Heart left ventricle (tissue), 16 donors: Measurements from ENCODE around the gene ZMIZ1. TPM values are rescaled to one million over a fixed set of nuclear protein-coding genes. Genes with fewer than 3 reads are reported as not detected.

Experiments used
- ATAC-seq, 4 donors: fragments of 200-7000 bp; cut with Tn5 transposase; one replicate each; pipeline ENCODE4 v1.9.1; 2020 to 2022; ENCODE audit warnings: moderate library complexity in 4 of 4, mild to moderate bottlenecking in 3 of 4, moderate number of reproducible peaks in 1 of 4
- DNase-seq, 5 donors: peaks; one replicate each; pipeline ENCODE4 v3.0.0-alpha.2; 2020
- H3K27ac ChIP-seq, 12 donors: fragments of 200-600 bp; sonication (generic) in 4 of 12; one replicate each; pipeline versions ENCODE4 v1.5.0 to v1.8.0; 2016 to 2022; ENCODE audit warnings: mild to moderate bottlenecking in 2 of 12
- H3K27me3 ChIP-seq, 9 donors: fragments of 200-600 bp; sonication (generic) in 2 of 9; one replicate each; pipeline versions ENCODE4 v1.5.1 to v1.8.0; 2016 to 2022; ENCODE audit warnings: mild to moderate bottlenecking in 3 of 9
- H3K36me3 ChIP-seq, 9 donors: fragments of 200-600 bp; sonication (generic) in 2 of 9; one replicate each; pipeline versions ENCODE4 v1.5.0 to v1.8.0; 2018 to 2022; ENCODE audit warnings: mild to moderate bottlenecking in 2 of 9
- H3K4me1 ChIP-seq, 12 donors: fragments of 200-600 bp; sonication (generic) in 4 of 12; one replicate each; pipeline versions ENCODE4 v1.5.0 to v1.8.0; 2016 to 2022; ENCODE audit warnings: mild to moderate bottlenecking in 3 of 12
- H3K4me3 ChIP-seq, 12 donors: fragments of 200-600 bp; sonication (generic) in 4 of 12; one replicate each; pipeline versions ENCODE4 v1.5.0 to v1.8.0; 2017 to 2022; ENCODE audit warnings: mild to moderate bottlenecking in 9 of 12, moderate library complexity in 4 of 12
- H3K9me3 ChIP-seq, 12 donors: fragments of 200-600 bp; sonication (generic) in 4 of 12; one replicate each; pipeline versions ENCODE4 v1.5.0 to v1.8.0; 2016 to 2022; ENCODE audit warnings: mild to moderate bottlenecking in 1 of 12
- POLR2A ChIP-seq, 2 donors: fragments of 450-650 bp; IDR thresholded peaks; one replicate each; pipeline ENCODE4 v1.6.1; 2017; ENCODE audit warnings: antibody characterized with exemption in 2 of 2, mild to moderate bottlenecking in 2 of 2, moderate library complexity in 2 of 2
- WGBS, 4 donors: extraction: QIAGEN DNeasy Blood & Tissue Kit in 2 of 4; methylation state at CpG; one replicate each; pipeline versions ENCODE4 v1.1.5 to v1.1.7; 2013 to 2018; 5-methylcytosine and 5-hydroxymethylcytosine counted together
- intact Hi-C, 10 donors: fragments of 100-400 bp; cut with DNase I; formaldehyde crosslinking; loops; one replicate each; pipeline versions ENCODE4 v1.11.1 to v1.14.2; 2022
- polyA plus RNA-seq, 2 donors: library from polyadenylated mRNA; stranded (reverse); fragments of 200-250 nt; gene quantifications; one replicate each; pipeline ENCODE4 v1.2.3, GENCODE V29; 2013
- total RNA-seq, 9 donors: library from RNA; depleted of rRNA in 2 of 9; stranded (reverse); fragments of >200 nt in 2 of 9; fragmentation: NEBNext Ultra II Directional in 3 of 9; extraction: Animal tissue kit (Norgen Biotek cat#: 25700) in 3 of 9; gene quantifications; one replicate each; pipeline versions ENCODE4 v1.1.0 to v1.2.4, GENCODE V29; 2016 to 2023
- TF ChIP-seq, protein P1 (sequence below), 12 donors: fragments of 200-600 bp; sonication (generic) in 4 of 12; IDR thresholded peaks; one replicate each; pipeline versions ENCODE4 v1.5.0 to v1.8.0; 2018 to 2022; ENCODE audit warnings: antibody characterized with exemption in 12 of 12, mild to moderate bottlenecking in 5 of 12
- donor health status: ischemic (EF 13 %, LVEDD 7.1; RV severe dilation, severe dysfunction).
- donor health status: healthy with polysubstance abuse.
- donor health status: DM: no; HTN: yes; CAD: no.
- donor health status: DM: no; HTN: no; CAD: no.
- donor health status: ischemic (EF 25% LVEDD 6.9; RV normal size, moderate dysfunction).
- donor health status: ischemic (EF 25% LVEDD 5.7; RV mildly dilated, moderate dysfunction).
- donor health status: healthy.
- donor health status: DM: yes; HTN: yes; CAD: no.
- donor health status: ischemic (EF 35%, LVEDD 5.7; RV mildly dilated, moderate dysfunction).
- donor health status: nonischemic (EF 11% LVEDD 7.7; RV severe dilation, severe dysfunction).
- donor health status: DM: yes; HTN: yes; CAD: no.
- donor health status: PGD.
- donor health status: ischemic (EF 29% LVEDD 5.4; RV normal size, mild dysfunction).
- donor health status: nonischemic (EF 23%, LVEDD 6.1; RV moderate dilation, normal function).

The ZMIZ1 gene
- total and polyA plus RNA-seq, 11 donors, result 19.7 to 75.4 (median 49.2) TPM

DNA sequence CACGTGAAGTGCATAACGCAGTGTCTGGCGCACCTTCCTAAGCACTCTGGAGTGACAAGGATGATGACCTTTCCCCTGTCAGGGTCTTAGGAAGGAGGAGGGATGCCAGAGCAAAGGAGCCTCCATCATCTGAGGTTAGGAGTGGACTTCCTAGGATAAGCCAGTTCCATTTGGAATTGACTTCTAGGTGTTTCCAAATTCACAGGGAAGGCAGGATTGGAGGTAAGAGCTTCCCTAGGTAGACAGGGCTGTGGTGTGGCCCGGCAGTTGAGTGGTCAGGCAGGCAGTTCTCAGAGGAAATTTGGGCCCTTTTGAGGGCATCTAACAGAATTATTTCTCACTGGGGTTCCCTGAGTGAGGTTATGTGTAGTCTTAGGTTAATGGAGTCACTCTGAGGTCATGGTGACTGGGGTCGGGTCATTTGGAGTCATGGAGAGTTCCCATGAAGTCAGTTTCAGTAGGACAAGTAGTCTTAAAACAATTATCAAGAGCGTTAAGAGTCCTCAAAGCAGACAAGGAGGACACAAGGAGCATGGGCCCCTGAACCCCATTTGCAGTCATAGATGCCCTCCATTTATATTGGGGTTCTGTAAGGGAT is 286.8 kb downstream of the ZMIZ1 start:
- no peak overlapping the region for H3K27ac ChIP-seq
- 81 to 88% (median 86%) methylated on average over 6 of the region's 6 CpGs for WGBS, 4 donors
- peaks cover 0 to 45% (median 0%) of the 10 kb centered on the region in 12 donors for H3K4me1 ChIP-seq
- TF ChIP-seq, protein P1, sequence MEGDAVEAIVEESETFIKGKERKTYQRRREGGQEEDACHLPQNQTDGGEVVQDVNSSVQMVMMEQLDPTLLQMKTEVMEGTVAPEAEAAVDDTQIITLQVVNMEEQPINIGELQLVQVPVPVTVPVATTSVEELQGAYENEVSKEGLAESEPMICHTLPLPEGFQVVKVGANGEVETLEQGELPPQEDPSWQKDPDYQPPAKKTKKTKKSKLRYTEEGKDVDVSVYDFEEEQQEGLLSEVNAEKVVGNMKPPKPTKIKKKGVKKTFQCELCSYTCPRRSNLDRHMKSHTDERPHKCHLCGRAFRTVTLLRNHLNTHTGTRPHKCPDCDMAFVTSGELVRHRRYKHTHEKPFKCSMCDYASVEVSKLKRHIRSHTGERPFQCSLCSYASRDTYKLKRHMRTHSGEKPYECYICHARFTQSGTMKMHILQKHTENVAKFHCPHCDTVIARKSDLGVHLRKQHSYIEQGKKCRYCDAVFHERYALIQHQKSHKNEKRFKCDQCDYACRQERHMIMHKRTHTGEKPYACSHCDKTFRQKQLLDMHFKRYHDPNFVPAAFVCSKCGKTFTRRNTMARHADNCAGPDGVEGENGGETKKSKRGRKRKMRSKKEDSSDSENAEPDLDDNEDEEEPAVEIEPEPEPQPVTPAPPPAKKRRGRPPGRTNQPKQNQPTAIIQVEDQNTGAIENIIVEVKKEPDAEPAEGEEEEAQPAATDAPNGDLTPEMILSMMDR (IDR thresholded peaks at IDR 0.05), result no peak
- TF ChIP-seq POLR2A (IDR thresholded peaks at IDR 0.05), result no peak
- no peaks in the 10 kb centered on the region for H3K9me3 ChIP-seq
- H3K36me3 ChIP-seq, result peaks cover 2 to 62% (median 53%) of the 10 kb centered on the region in 9 donors
- no peaks in the 10 kb centered on the region for H3K27me3 ChIP-seq
- no peak for DNase-seq
- no peak for ATAC-seq
- intact Hi-C loops, result no loop called here
- H3K4me3 ChIP-seq, result no peak overlapping the region

DNA sequence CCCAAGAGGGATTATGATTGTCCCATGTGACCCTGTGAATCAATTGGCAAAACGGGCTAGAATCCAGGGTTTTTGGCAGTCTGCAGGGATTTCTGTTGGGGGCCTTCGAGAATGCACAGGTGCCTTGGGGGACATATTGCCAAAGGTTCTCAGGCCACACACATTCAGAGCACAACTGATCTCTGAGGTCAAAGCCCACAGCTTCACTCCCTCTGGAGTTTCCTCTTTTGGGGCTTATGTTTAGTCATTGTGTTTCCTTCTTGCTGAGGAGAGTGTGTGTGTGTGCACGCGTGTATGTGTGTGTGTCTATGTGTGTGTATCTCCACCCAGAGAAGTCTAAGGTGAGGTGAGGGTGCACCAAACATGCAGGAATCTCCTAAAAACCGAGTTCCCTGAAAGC is 287.3 kb downstream of the ZMIZ1 start:
- whole genome bisulfite sequencing, 4 donors, result 88 to 91% (median 89%) methylated on average over 5 of the region's 5 CpGs
- ATAC-seq (no peak), DNase-seq (no peak)
- H3K36me3 ChIP-seq, result peaks cover 2 to 56% (median 47%) of the 10 kb centered on the region in 9 donors
- peaks cover 0 to 39% (median 0%) of the 10 kb centered on the region in 12 donors for H3K4me1 ChIP-seq
- H3K4me3 ChIP-seq, result no peak overlapping the region
- no peaks in the 10 kb centered on the region for H3K9me3 ChIP-seq
- H3K27ac ChIP-seq, result no peak overlapping the region
- H3K27me3 ChIP-seq, result no peaks in the 10 kb centered on the region
- intact Hi-C loops, result no loop called here
- no peak for TF ChIP-seq POLR2A (IDR thresholded peaks at IDR 0.05)
- TF ChIP-seq, protein P1 (IDR thresholded peaks at IDR 0.05), result no peak

DNA sequence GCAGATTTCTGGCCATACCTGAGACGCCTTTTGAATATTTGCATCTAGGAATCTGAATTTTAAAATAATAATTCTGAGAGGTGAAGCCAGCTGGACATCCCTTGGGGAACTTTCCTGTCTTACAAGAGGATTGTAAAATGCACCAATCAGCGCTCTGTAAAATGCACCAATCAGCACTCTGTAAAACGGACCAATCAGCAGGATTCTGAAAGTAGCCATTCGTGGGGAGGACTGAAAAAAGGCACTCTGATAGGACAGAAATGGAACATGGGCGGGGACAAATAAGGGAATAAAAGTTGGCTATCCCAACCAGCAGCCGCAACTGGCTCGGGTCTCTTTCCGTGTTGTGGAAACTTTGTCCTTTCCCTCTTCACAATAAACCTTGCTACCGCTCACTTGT is 288.4 kb downstream of the ZMIZ1 start:
- Histone ChIP-seq H3K27ac (no peak overlapping the region), H3K4me3 (no peak overlapping the region), H3K27me3 (no peaks in the 10 kb centered on the region), H3K36me3 (peaks cover 2 to 45% (median 36%) of the 10 kb centered on the region in 9 donors), H3K4me1 (peaks cover 0 to 35% (median 0%) of the 10 kb centered on the region in 12 donors), H3K9me3 (no peaks in the 10 kb centered on the region)
- TF ChIP-seq, protein P1 (IDR thresholded peaks at IDR 0.05), result no peak
- TF ChIP-seq POLR2A (IDR thresholded peaks at IDR 0.05), result no peak
- DNase-seq (no peak), ATAC-seq (no peak)
- WGBS, 4 donors, result 94 to 97% (median 96%) methylated on average over 9 of the region's 9 CpGs
- intact Hi-C loops, result no loop called here

DNA sequence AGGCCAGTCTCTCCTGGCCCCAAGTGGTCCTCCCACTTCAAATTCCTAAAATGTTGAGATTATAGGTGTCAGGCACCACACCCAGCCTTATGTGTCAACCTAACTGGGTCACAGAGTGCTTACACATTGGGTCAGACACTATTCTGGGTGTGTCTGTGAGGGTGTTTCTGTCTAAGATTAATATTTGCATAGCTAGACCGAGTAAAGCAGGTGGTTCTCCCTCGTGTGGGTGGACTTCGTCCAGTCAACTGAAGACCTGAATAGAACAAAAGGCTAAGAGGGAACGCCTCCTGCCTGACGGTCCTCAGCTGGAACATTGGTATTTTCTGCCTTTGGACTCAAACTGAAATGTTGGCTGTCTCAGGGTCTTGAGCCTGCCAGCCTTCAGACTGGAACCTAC is 290.0 kb downstream of the ZMIZ1 start:
- DNase-seq (peak in 1 of 5 donors; percentile 11), ATAC-seq (peak in 3 of 4 donors; percentile 38 to 47 (median 39))
- H3K36me3 ChIP-seq, result peaks cover 0 to 29% (median 22%) of the 10 kb centered on the region in 9 donors
- intact Hi-C loops, result no loop called here
- H3K4me1 ChIP-seq, result peaks cover 0 to 23% (median 0%) of the 10 kb centered on the region in 12 donors
- TF ChIP-seq, protein P1 (IDR thresholded peaks at IDR 0.05), result no peak
- no peaks in the 10 kb centered on the region for H3K9me3 ChIP-seq
- no peak overlapping the region for H3K4me3 ChIP-seq
- H3K27ac ChIP-seq, result no peak overlapping the region
- H3K27me3 ChIP-seq, result no peaks in the 10 kb centered on the region
- 69 to 78% (median 73%) methylated on average over 5 of the region's 5 CpGs for WGBS, 4 donors
